ENCODE data around the gene SLC39A2.

Gene SLC39A2

DNA sequence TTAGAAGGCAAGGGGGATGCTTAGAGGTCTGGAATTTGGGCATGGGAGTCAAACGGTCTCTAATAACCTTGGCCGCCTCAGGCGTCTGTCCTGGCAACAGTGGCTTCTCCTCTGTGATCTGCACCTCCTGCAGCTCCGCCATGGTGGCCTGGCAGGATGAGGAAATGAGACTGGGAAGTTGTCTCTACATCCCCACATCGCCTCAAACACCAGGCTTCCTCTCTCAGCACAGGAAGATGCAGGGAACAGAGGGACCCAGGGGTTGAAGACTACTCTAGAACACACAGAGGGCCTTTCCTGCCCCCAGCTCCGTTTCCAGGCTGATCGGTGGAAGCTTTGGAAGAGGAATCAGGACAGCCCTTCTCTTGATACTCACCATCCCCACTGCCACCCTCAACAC, 24.1 kb downstream of the SLC39A2 start:
- no peak for DNase-seq (ENCODE audit: low read depth)
- H3K4me3 ChIP-seq (ENCODE audit: low read depth, low read length), result no peak overlapping the region
- TF ChIP-seq, protein P1, sequence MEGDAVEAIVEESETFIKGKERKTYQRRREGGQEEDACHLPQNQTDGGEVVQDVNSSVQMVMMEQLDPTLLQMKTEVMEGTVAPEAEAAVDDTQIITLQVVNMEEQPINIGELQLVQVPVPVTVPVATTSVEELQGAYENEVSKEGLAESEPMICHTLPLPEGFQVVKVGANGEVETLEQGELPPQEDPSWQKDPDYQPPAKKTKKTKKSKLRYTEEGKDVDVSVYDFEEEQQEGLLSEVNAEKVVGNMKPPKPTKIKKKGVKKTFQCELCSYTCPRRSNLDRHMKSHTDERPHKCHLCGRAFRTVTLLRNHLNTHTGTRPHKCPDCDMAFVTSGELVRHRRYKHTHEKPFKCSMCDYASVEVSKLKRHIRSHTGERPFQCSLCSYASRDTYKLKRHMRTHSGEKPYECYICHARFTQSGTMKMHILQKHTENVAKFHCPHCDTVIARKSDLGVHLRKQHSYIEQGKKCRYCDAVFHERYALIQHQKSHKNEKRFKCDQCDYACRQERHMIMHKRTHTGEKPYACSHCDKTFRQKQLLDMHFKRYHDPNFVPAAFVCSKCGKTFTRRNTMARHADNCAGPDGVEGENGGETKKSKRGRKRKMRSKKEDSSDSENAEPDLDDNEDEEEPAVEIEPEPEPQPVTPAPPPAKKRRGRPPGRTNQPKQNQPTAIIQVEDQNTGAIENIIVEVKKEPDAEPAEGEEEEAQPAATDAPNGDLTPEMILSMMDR (IDR thresholded peaks at IDR 0.05; ENCODE audit: low read depth, low read length, missing control alignments), result no peak
- in situ Hi-C loops (cut with HindIII; ENCODE audit: low sequenced_read_pairs), result no loop called here

DNA sequence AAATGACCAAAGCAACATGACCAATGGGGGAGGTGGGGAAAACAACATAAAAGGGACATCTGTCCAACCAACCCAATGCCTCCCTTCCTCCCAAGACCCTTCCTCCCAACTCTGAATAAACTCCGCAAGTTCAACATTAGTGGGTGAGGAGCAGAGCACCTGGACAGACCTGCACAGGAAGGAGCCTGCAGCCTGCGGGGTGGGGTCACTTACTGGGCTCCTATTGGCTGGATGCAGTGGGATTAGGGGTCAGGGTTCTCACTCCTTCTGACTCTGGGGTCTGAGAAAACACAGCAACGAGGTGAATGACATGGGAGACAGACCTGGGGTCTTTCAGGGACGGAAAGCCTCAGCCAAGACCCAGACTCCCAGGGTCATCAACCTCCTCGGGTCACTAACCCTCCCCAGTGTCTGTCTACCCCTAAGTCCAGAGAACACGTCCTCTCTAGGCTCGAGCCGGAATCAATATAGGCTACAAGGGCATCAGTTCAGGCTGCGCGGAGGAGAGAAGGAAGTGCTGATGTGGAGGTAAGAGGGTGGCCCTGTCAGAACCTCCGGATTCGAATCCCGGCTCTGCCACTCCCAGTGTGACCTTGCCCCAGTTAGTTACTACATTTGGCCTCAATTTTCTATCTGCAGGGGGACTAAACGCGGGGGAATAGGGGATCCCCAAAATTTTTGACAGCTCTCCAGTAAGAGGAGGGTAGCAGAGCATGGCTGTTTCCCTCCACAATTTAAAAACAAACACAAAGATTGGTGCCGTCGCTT, 24.9 kb downstream of the SLC39A2 start:
- in situ Hi-C loops (cut with HindIII; ENCODE audit: low sequenced_read_pairs), result no loop called here
- H3K4me3 ChIP-seq (ENCODE audit: low read depth, low read length), result peak overlapping the region; percentile 42
- TF ChIP-seq, protein P1 (IDR thresholded peaks at IDR 0.05; ENCODE audit: low read depth, low read length, missing control alignments), result no peak
- DNase-seq (ENCODE audit: low read depth), result no peak

DNA sequence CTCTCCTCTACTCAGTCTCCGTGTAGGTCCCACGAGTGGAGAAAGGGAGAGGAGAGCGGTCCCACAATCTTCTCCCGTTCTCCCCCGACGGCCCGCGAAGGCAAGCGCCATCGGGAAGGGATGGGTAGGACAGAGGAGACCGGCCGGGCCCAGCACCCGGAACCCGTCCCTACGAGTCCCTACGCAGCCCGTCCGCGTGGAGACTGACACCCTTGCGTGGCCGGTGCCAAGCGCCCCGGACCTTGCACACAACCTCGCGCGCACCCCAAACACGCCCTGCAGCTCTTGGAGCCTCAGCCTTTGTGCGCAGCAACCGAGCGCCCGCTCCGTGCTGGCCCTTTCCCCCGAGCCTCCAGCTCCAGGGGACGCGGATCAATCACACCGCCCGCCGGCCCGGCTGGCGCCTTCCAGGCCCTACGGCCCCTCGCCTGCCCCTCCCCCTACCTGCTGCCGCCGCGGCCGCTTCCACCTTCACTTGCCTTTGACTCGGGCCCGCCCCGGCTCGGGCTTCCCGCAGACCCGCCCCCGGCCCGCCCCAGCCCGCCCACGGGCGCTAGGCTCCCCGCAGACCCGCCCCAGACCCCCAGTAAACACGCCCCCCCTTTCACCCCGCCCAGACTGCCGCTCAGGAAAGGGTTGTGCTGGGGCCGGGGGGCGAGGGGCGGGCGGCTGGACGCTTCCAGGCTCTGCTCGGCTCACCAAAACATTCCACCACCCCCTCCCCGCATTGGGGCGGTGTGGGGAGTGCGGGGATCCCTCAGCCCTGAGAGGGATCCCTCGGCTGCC, 25.7 kb downstream of the SLC39A2 start, which contains the start of gene NDRG2:
Gene NDRG2, minus strand, starts transcription at position 477 of the 786 bp plus-strand sequence. CDS start 1,746 bp downstream, outside the sequence.
- TF ChIP-seq, protein P1 (IDR thresholded peaks at IDR 0.05; ENCODE audit: low read depth, low read length, missing control alignments), result no peak
- peak within 1 kb of the TSS; percentile 42 for H3K4me3 ChIP-seq (ENCODE audit: low read depth, low read length)

DNA sequence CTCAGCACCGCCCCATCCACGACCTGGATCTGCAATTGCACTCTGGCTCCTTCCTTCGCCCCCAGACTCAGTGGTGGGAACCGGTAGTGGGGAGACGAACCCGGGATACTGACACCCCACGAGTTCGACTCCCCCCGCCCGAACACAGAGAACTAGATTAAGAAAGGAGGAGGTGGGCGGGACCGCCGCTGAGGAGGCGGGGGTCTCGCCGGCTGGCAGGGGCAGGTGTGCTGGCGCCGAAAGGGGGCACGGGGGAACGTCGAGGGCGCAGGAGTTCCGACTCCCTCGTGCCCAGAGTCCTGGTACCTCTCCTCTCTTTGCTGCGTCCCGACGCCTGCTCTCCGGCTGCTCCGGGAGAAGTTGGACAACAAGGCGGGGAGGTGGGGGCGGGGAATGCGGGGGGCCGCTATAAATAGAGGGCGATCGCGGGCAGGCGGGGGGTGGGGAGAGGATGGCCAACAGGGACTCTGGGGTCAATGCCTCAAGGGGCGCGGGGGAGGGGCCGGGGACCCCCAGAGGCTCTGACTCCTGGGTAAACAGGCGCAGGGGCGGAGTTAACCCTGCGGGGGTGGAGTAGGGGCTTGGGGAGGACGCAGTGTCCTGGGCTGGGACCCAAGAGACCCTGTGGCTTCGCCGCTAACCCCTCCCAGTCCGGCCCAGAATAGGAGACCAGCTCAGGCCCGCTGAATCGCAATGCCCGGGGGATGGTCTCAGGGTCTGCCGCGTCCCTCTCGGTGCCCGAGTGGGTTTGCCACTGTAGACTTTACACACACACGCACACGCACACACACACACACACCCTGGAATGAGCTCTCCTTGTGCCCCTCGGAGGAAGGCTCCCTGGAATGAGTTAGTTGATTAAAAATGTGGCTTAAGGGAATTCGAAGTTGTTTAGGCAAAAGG, 26.5 kb downstream of the SLC39A2 start:
- no peak for DNase-seq (ENCODE audit: low read depth)
- TF ChIP-seq, protein P1 (IDR thresholded peaks at IDR 0.05; ENCODE audit: low read depth, low read length, missing control alignments), result no peak
- in situ Hi-C loops (cut with HindIII; ENCODE audit: low sequenced_read_pairs), result no loop called here
- peak overlapping the region; percentile 42 for H3K4me3 ChIP-seq (ENCODE audit: low read depth, low read length)

More for the DNA sequence above, 25.7 kb downstream of the SLC39A2 start, which contains the start of gene NDRG2:
- in situ Hi-C loops (cut with HindIII; ENCODE audit: low sequenced_read_pairs), result no loop called here
- no peak for DNase-seq (ENCODE audit: low read depth)

DNA sequence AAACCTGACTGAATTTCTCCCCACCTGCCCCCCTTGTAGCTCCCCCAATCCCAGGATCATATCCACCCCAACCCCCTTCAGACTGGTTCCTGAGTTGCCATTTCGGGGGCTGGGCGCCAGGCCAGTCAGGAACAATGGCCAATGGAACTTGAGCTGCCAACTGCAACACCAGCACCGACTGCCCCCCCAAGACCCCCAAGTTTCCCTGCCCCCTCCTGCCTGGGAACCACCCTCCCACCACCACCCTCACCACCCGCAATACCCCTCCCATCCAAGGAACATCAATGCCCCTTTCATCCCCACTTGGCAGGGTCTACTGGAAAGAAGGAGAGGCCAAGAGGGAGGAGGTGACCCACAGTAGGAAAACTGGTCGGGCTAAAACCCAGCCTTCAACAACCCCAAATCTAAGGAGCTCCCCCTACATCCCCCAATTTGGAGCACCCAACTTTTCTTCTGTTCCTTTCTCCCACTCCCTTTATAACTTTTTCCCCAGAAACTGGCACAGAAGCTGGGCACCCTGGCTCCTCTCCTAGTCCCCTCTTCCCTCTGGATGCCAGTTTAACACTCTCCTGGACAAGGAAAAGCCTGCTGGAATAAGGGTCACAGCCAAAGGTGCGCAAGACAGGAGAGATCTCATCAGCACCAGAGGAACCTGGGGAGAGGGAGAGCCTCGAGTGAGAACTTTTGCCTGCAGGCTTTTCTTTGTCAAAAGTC, 27.3 kb downstream of the SLC39A2 start:
- in situ Hi-C loops (cut with HindIII; ENCODE audit: low sequenced_read_pairs), result no loop called here
- H3K4me3 ChIP-seq (ENCODE audit: low read depth, low read length), result no peak overlapping the region
- TF ChIP-seq, protein P1 (IDR thresholded peaks at IDR 0.05; ENCODE audit: low read depth, low read length, missing control alignments), result no peak
- no peak for DNase-seq (ENCODE audit: low read depth)

All from astrocyte of the cerebellum (primary cell).